ENCODE data around the gene ARRDC4.

GRCh38 chr15:97929456-97930229 is 30.9 kb upstream of the ARRDC4 start:
- TF ChIP-seq CTCF (IDR thresholded peaks at IDR 0.05): no peak
- TF ChIP-seq ZFX (IDR thresholded peaks at IDR 0.05; ENCODE audit: borderline replicate concordance): no peak

Measured in 22Rv1 (cell line).